Keratinocyte (primary cell): Measurements from ENCODE around the gene KCNQ1OT1. TPM values are rescaled to one million over a fixed set of nuclear protein-coding genes. Genes with fewer than 3 reads are reported as not detected.

Experiments
- DNase-seq: peaks from one replicate; pipeline ENCODE4 v3.0.0-alpha.2; 2011; ENCODE audit warnings: low read depth, missing footprints, low spot score
- FAIRE-seq: peaks from 2 replicates; lab custom pipeline; 2011; peaks lifted over from hg19 to GRCh38; lab: Jason Lieb, UNC
- H2AFZ ChIP-seq: 2 replicates; pipeline ENCODE4 v1.6.0; 2012; ENCODE audit warnings: low read length, control low read depth, inconsistent platforms; ENCODE audit not compliant: control insufficient read depth
- H3K27ac ChIP-seq: 2 replicates; pipeline ENCODE4 v1.5.1; 2011; ENCODE audit warnings: low read length; ENCODE audit not compliant: control insufficient read depth, insufficient read depth
- H3K27me3 ChIP-seq: 3 replicates; pipeline ENCODE4 v1.6.0; 2011; ENCODE audit warnings: low read length; ENCODE audit not compliant: control insufficient read depth, insufficient read depth; ENCODE audit errors: extremely low read depth
- H3K36me3 ChIP-seq, 2 experiments: 2 replicates in 1 of 2; 3 replicates in 1 of 2; pipeline ENCODE4 v1.5.1; 2011; ENCODE audit warnings: low read length in 2 of 2, mild to moderate bottlenecking in 1 of 2; ENCODE audit not compliant: control insufficient read depth in 2 of 2, insufficient read depth in 2 of 2; ENCODE audit errors: extremely low read depth in 1 of 2
- H3K4me1 ChIP-seq: 3 replicates; pipeline ENCODE4 v1.5.1; 2011; ENCODE audit warnings: low read length; ENCODE audit not compliant: control insufficient read depth, insufficient read depth; ENCODE audit errors: extremely low read depth
- H3K4me2 ChIP-seq: 3 replicates; pipeline ENCODE4 v1.6.0; 2011; ENCODE audit warnings: low read depth, low read length; ENCODE audit not compliant: control insufficient read depth, insufficient read depth; ENCODE audit errors: extremely low read depth
- H3K4me3 ChIP-seq, 3 experiments: fragments of 200-600 bp in 1 of 3; sonication (generic) in 1 of 3; 2 replicates in 2 of 3; 3 replicates in 1 of 3; pipeline ENCODE4 v1.5.1; 2011 to 2016; ENCODE audit warnings: low read length in 3 of 3, mild to moderate bottlenecking in 3 of 3, control low read depth in 2 of 3, inconsistent platforms in 1 of 3, low read depth in 1 of 3, mixed read lengths in 1 of 3, mixed run types in 1 of 3, moderate library complexity in 1 of 3; ENCODE audit not compliant: control insufficient read depth in 2 of 3, insufficient read depth in 2 of 3; ENCODE audit errors: extremely low read depth in 1 of 3
- H3K79me2 ChIP-seq: 2 replicates; pipeline ENCODE4 v1.6.0; 2012; ENCODE audit warnings: low read length; ENCODE audit not compliant: control insufficient read depth, insufficient read depth
- H3K9ac ChIP-seq: 3 replicates; pipeline ENCODE4 v1.6.0; 2011; ENCODE audit warnings: low read length; ENCODE audit not compliant: control insufficient read depth, insufficient read depth; ENCODE audit errors: extremely low read depth
- H3K9me1 ChIP-seq: 3 replicates; pipeline ENCODE4 v1.6.0; 2011; ENCODE audit warnings: low read length; ENCODE audit not compliant: control insufficient read depth, insufficient read depth; ENCODE audit errors: extremely low read depth
- H3K9me3 ChIP-seq: 2 replicates; pipeline ENCODE4 v1.5.1; 2012; ENCODE audit warnings: low read depth, low read length; ENCODE audit not compliant: control insufficient read depth
- H4K20me1 ChIP-seq: 3 replicates; pipeline ENCODE4 v1.6.0; 2011; ENCODE audit warnings: low read length; ENCODE audit not compliant: control insufficient read depth, insufficient read depth; ENCODE audit errors: extremely low read depth
- CTCF ChIP-seq, 3 experiments: IDR thresholded peaks in 1 of 3; conservative IDR thresholded peaks in 1 of 3; optimal IDR thresholded peaks in 1 of 3; 2 replicates in 2 of 3; 3 replicates in 1 of 3; pipeline versions ENCODE3 to v1.5.1; 2011; ENCODE audit warnings: low read length in 3 of 3, mild to moderate bottlenecking in 3 of 3, moderate library complexity in 2 of 3, control low read depth in 1 of 3, inconsistent platforms in 1 of 3; ENCODE audit not compliant: insufficient read depth in 2 of 3; ENCODE audit errors: extremely low read depth in 1 of 3
- EZH2 ChIP-seq: IDR thresholded peaks from one replicate; pipeline ENCODE4 v1.6.1; 2012; ENCODE audit warnings: inconsistent platforms, mild to moderate bottlenecking, low read length, moderate library complexity
- dilution Hi-C: fragments of 300-500 bp; cut with MboI; formaldehyde crosslinking; loops from one replicate; pipeline ENCODE4 v1.7.0; 2020; ENCODE audit warnings: low sequenced_read_pairs; ENCODE audit not compliant: extremely low pct_ligation_motif_present
- polyA plus RNA-seq, 5 experiments: library from polyadenylated mRNA; depleted of rRNA in 3 of 5; stranded (reverse) in 3 of 5; stranded (forward) in 1 of 5; unstranded in 1 of 5; fragments of >200 nt; gene quantifications; 1 replicate in 1 of 5; 2 replicates in 3 of 5; 3 replicates in 1 of 5; pipeline versions ENCODE4 v1.2.1 to v1.2.3, GENCODE V29; 2011 to 2012; ENCODE audit warnings: missing spikeins in 2 of 5, low read depth in 1 of 5, low replicate concordance in 1 of 5

The KCNQ1OT1 gene
- polyA plus RNA-seq, 1 donor (not counting 4 experiments of a cell fraction or from before 2014, with no cell fraction given) = 0.07 TPM

GRCh38 chr11:2708757-2709281 lies 9.0 kb upstream of the KCNQ1OT1 start:
- Histone ChIP-seq H2AFZ (no peak overlapping the region), H3K4me2 (no peak overlapping the region), H3K4me1 (no peaks in the 10 kb centered on the region), H4K20me1 (peaks cover 3% of the 10 kb centered on the region), H3K79me2 (no peaks in the 10 kb centered on the region), H3K36me3 (no peaks in the 10 kb centered on the region), H3K9ac (no peak overlapping the region), H3K27ac (no peak overlapping the region), H3K4me3 (no peak overlapping the region), H3K27me3 (peaks cover 30% of the 10 kb centered on the region), H3K9me3 (no peaks in the 10 kb centered on the region), H3K9me1 (no peaks in the 10 kb centered on the region)
- no peak for FAIRE-seq
- DNase-seq = no peak
- TF ChIP-seq EZH2 (no peak), CTCF (optimal IDR thresholded peaks at IDR 0.05 in 1 of 3, IDR thresholded peaks at IDR 0.05 in 1 of 3, conservative IDR thresholded peaks at IDR 0.05 in 1 of 3; ENCODE audit: extremely low read depth in 1 of 3, insufficient read depth in 2 of 3, low read length in 3 of 3) (no peak)
- dilution Hi-C loops = no loop called here

- Histone ChIP-seq H3K27ac (no peak overlapping the region), H3K4me1 (no peaks in the 10 kb centered on the region), H3K79me2 (no peaks in the 10 kb centered on the region), H3K4me3 (no peak overlapping the region), H2AFZ (no peak overlapping the region), H3K4me2 (no peak overlapping the region), H3K9me1 (no peaks in the 10 kb centered on the region), H4K20me1 (peaks cover 3% of the 10 kb centered on the region), H3K36me3 (no peaks in the 10 kb centered on the region), H3K9me3 (no peaks in the 10 kb centered on the region), H3K27me3 (peaks cover 32% of the 10 kb centered on the region), H3K9ac (no peak overlapping the region)
- no peak for FAIRE-seq
- DNase-seq = no peak
- TF ChIP-seq EZH2 = no peak
- TF ChIP-seq CTCF (optimal IDR thresholded peaks at IDR 0.05 in 1 of 3, IDR thresholded peaks at IDR 0.05 in 1 of 3, conservative IDR thresholded peaks at IDR 0.05 in 1 of 3; ENCODE audit: extremely low read depth in 1 of 3, insufficient read depth in 2 of 3, low read length in 3 of 3) = no peak
- dilution Hi-C loops = no loop called here
These were observed 8.4 kb upstream of the KCNQ1OT1 start for GRCh38 chr11:2708151-2708581.
